HG03097 (cell line): ENCODE measurements around the gene VTA1.
"Not testable (repeated sequence)": the region's sequence is repeated elsewhere in the genome, so short reads cannot be mapped to it uniquely, and the experiment has no call there.

Source experiments
- ATAC-seq: cut with Tn5 transposase; IDR thresholded peaks from one replicate; pipeline ENCODE4 v1.9.1; 2021; ENCODE audit not compliant: unreplicated experiment, low FRiP score

VTA1 gene

GRCh38 chr6:142146828-142147662, at the start of gene VTA1, which contains the start of gene NMBR:
VTA1 (plus strand) TSS chr6:142147263; CDS start chr6:142147288, 25 bp downstream.
NMBR (minus strand) TSS chr6:142147122; CDS start chr6:142088658, 58,464 bp downstream.
- ATAC-seq, result peak; percentile 98

DNA sequence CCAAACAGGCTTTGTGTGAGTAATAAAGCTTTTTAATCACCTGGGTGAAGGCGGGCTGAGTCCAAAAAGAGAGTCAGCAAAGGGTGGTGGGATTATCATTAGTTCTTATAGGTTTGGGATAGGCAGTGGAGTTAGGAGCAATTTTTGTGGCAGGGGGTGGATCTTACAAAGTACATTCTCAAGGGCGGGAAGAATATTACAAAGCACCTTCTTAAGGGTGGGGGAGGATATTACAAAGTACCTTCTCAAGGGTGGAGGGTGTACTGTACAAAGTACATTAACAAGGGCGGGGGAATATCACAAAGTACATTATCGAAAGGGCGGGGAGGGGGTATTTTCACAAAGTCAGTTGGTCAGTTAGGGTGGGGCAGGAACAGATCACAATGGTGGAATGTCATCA, 42.2 kb upstream of the VTA1 start:
- not testable (repeated sequence) for ATAC-seq

DNA sequence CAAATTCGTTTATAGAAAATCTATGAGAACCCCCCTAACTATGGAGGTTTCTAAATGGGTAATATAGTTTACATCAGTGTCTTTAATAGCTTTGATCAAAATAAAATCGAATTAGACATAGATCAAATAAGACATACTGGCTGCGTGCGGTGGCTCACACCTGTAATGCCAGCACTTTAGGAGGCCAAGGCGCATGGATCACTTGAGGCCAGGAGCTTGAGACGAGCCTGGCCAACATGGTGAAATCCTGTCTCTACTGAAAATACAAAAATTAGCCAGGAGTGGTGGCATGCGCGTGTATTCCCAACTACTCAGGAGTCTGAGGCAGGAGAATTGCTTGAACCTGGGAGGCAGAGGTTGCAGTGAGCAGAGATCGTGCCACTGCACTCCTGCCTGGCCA, 36.2 kb upstream of the VTA1 start:
- not testable (repeated sequence) for ATAC-seq

DNA sequence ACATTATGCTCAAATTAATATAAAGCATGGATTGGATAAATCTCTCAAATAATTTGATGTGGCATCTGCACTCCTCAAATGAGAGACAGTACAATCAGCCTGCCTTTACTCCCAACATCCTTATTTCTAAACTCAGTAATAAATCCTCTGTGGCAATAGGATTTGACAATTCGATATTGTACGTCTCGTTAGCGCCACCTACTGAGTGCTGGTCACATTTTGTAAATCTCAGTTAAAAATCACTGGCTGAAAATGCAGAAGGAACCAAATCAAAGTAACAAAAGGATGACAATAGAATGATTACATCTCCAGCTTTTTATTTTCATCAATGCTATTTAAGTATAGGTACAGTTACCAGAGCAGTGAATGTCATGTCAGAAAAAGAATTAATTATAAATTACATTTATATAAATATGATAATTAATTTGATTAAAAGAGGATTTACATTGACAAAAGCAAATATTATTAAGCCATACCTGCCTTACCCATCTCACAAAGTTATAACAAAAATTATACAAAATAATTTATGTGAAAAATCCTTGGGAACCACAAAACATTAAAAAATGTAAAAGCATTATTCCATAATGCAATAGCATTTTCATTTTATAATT, 34.5 kb upstream of the VTA1 start:
- no peak for ATAC-seq

GRCh38 chr6:142117366-142117765, 29.7 kb upstream of the VTA1 start:
- ATAC-seq, result no peak

DNA sequence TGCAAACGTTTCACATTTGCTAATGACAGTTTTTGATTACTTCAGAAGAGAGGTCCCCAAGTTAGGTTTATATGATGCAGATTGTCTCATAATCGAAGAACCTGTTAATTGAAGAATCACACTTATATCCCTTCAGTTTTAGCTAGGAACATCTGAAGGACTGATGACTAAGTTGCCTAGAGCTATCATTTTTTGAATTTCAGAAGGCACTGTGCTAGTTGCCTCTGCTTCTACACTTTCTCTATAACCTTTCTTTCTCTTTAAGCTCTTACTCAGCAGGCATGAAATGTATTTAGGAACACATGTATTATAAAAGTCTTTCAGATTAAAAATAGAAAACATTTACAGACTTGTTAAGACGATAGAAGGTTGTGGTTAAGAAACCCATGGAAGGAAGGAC, 28.7 kb upstream of the VTA1 start:
- ATAC-seq, result no peak

DNA sequence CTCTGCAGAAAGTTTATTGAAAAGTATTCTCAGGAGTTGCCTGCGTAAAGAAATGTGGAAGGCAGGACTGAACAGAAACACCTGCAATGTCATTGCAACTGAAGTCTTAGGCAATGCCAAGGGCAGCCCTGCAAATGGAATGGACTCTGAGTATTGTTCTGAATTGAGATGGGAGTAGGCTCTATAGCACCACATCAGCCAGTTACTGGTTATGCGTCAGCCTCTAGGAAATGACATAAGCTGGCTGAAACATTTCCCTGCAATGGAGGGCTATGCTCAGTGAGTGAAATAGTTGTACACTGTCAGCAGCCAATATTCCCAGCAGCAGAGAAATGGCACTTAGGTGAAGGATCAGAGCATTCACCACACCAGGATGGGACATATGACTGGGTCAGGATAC, 28.1 kb upstream of the VTA1 start:
- no peak for ATAC-seq

GRCh38 chr6:142121342-142121741, 25.7 kb upstream of the VTA1 start:
- no peak for ATAC-seq

DNA sequence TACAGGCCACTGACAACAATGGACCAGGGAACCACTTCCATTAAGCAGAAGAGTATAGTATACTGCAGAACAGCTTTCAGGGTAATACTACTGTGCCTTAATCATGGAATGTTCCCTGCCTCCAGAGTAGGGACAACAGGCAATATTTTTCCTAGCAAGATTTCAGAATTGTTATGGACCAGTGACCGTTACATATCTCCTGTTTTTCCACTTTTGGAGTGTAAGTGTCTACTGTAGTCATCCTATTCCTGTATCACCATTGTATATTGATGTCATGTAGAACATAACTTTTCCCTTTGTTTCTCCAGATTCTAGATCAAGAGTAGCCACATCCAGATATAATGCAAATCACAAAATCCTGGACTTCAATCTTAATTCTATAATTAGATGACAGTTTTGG, 16.2 kb upstream of the VTA1 start:
- ATAC-seq, result no peak

- ATAC-seq, result no peak
These were observed 14.4 kb upstream of the VTA1 start, which contains the start of gene GJE1 for GRCh38 chr6:142132625-142133024. GJE1 (plus strand) TSS chr6:142132925; CDS start chr6:142133159, 234 bp downstream.

DNA sequence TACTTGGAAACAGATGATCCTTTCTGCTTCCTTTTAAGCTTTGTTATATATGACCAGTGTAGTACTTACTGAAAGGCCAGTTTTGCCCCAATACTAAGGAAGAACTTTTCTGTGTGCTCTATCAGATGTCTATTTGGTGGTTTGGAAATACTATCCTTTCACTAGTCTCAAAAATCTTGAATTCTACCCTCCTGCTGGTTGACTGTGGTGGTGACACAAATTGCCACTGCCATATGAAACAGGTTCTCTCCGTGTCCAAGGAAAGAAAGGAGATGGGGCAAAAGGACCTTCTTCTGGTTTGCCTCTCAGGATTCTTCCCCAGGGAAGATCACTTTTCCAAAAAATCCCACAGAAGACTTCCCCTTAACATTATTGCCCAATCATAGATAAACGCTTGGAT, 8.2 kb upstream of the VTA1 start:
- no peak for ATAC-seq

GRCh38 chr6:142141531-142141930, 5.5 kb upstream of the VTA1 start:
- ATAC-seq, result not testable (repeated sequence)

GRCh38 chr6:142152746-142153145, 5.7 kb downstream of the VTA1 start:
- no peak for ATAC-seq

- ATAC-seq, result no peak
These were observed 6.1 kb downstream of the VTA1 start for GRCh38 chr6:142153196-142153595.

- no peak for ATAC-seq
These were observed 7.3 kb downstream of the VTA1 start for GRCh38 chr6:142154336-142154735.

- ATAC-seq, result no peak
These were observed 8.0 kb downstream of the VTA1 start for GRCh38 chr6:142155091-142155490.

DNA sequence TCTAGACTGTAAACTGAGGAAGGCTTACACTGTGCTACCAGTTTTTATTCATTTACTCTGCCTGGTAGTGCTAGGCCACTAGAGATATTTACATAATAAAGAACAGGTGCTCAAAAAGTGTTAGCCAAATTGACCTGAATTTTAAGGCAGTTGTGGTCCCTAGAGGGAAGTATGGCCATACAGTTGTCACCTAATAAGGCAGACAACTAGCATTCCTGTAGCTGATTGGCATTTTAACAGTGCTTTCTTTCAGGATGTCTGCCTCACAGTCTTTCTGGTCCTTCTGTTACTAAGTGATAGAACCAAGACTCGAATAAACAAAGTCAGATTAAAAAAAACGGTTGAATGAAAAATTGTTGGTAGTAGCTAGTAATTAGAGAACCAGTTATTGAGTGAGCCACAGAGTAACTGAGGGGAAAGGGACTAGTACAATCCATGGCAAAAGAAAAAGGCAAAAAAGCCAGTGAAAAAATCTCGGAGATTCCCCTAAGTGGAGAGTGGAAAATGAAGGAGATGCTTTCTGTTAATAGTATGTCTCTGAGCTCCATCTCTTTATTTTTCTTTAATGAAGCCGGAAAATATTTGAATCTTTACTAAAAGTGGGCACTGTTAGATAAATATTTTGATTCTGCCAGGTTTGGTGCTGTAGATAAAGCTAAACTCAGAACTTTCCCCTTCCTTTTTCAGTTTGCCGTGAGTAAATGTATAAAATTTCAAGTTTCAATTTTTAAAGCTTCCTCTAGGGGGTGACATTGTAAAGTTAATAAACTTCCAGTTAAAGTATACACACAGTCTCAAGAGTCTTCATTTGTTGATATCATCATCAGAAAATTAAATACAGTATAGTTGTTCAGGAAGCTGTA, 9.1 kb downstream of the VTA1 start:
- peak; percentile 42 for ATAC-seq

GRCh38 chr6:142156758-142157068, 9.7 kb downstream of the VTA1 start:
- not testable (repeated sequence) for ATAC-seq

DNA sequence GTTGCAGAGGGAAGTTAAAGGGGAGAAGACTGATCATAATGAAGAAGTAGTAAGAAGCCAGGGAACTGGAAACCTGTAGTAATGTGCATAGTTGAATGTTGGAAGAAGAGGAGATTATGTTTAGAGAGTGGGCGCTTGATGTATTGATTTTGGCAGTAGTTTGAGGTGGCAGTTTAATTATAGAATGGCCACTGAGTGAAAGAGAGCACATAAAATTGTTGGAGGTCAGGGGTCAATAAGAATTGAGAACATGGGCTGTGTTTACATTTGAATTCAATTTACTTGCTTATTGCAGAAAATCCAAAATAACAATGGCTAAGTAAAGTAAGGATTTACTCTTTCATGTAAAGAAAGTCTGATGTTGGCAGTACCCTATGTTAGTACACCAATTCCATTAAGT, 15.7 kb downstream of the VTA1 start:
- no peak for ATAC-seq

DNA sequence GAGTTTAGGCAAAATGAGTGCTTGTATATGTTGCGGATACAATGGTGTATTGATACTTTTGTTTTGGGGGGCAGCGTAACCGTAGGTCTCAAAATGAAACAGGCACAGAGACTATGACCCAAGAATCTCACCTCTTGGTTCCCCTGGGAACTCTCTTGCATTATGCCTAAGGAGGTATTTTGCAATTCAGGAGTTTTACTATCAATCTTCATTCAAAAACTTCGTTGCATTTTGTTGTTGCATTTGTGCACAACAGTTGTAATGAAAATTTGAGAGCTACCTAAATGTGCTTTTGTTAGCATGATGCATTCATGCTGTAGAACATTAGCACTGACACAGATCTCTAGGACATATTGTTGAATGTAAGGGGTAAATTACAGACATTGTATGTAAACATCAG, 18.2 kb downstream of the VTA1 start:
- ATAC-seq, result no peak

DNA sequence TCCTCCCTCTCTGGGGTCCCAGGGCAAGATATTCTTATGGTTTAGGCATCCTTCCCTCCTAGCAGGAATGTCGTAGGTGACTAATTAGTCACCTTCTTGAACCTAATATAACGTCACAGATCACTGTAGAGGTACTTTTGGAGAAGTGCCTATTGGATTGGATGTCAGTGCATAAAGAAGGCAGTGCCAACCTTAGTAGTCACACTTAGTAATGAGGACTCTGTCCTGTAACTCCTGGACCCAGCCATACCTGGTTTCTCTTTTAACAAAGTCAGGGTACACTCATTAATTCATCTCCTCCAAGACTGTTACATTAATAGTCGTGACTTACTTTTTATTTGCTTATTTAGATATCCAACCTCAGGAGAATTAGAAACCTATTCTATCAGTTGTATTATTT, 20.0 kb downstream of the VTA1 start:
- no peak for ATAC-seq
